Measurements from ENCODE around the gene STRA6.

Gene STRA6

GRCh38 chr15:74227968-74228722 lies 25.6 kb upstream of the STRA6 start:
- DNase-seq = no peak

- no peak for DNase-seq
These were observed 24.4 kb upstream of the STRA6 start for GRCh38 chr15:74226761-74227540.

DNA sequence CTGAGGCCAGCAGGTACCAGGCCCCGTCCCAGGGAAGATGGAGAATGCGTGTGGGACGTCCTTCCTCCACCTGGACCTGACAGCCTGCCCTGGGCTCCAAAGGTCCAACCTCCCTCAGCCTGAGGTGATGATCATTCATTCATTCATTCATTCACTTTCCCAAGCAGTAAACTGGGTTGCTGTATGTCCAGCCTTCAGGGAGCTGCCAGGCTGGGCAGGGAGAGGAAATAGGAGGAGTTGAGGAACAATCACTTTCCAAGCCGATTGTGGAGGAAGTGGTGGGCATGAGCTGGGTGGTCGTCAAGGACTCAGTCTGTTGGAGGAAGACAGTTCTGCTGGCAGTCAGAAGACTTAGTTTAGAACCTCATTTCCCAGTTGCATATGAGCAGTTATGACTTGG lies 23.3 kb upstream of the STRA6 start:
- no peak for DNase-seq

- no peak for DNase-seq
These were observed 19.9 kb upstream of the STRA6 start for GRCh38 chr15:74222240-74223119.

- no peak for DNase-seq
These were observed 19.0 kb upstream of the STRA6 start for GRCh38 chr15:74221399-74222239.

DNA sequence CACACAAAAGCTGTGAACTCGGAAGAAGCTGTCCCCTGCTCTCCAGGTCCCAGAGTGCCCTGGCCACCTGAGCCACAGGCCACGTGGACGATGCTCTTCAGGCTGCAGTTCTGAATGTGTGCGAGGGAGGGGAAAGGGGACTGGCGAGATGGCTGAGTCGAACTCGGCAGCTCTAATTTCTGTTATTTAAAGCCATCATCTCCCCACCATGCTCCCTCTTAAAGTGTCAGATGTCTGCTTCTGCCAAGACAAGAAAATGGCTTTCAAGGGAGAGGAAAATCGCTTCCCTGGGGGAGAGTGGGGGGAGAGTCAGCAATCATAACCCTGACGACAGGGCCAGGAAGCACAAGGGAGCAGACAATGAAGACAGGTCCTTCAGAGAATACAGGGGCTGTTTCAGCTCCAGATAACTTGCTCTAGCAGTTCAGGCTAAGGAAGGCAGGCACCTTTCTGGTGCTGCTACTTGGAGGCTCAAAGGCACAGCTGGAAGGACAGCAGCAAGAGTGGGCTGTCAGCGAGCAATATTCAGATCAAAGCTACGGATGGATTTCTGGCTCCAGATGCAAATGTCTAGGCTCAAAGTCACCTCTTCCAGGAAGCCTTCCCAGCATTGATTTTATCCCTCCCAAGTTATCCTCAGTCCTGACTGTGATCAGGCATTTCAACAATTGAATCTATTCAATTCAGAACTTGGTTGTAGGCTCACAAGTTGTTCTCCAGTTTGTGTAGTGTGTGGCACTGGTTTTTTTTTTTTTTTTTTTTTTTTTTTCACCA lies 18.1 kb upstream of the STRA6 start:
- no peak for DNase-seq

GRCh38 chr15:74217907-74218885 lies 15.6 kb upstream of the STRA6 start:
- no peak for DNase-seq

GRCh38 chr15:74216949-74217348 lies 14.4 kb upstream of the STRA6 start:
- DNase-seq = no peak

- DNase-seq = no peak
These were observed 13.4 kb upstream of the STRA6 start for GRCh38 chr15:74215958-74216357.

GRCh38 chr15:74214324-74215021 lies 11.9 kb upstream of the STRA6 start:
- no peak for DNase-seq

GRCh38 chr15:74213858-74214284 lies 11.3 kb upstream of the STRA6 start:
- DNase-seq = no peak

DNA sequence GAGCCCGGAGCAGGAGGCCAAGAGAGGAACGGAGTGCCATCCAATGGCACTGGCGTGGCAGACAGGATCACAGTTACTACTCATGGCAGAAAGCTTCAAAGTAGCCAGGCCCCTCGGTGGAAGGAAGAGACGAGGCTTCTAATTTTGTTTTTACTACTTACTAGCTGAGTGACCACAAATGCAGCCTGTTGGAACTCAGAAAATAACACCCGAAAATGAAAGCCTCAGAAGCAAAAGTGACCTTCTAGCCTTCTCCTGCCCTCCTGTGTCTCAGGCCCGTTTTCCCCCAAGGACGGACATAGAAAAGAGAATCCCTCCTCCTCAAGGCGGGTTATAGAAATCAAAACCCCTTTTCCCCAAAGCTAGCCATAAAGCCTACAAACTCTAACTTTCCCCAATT lies 9.9 kb upstream of the STRA6 start:
- DNase-seq = no peak

GRCh38 chr15:74211656-74212055 lies 9.1 kb upstream of the STRA6 start:
- DNase-seq = no peak

GRCh38 chr15:74210729-74211128 lies 8.1 kb upstream of the STRA6 start:
- DNase-seq = no peak

DNA sequence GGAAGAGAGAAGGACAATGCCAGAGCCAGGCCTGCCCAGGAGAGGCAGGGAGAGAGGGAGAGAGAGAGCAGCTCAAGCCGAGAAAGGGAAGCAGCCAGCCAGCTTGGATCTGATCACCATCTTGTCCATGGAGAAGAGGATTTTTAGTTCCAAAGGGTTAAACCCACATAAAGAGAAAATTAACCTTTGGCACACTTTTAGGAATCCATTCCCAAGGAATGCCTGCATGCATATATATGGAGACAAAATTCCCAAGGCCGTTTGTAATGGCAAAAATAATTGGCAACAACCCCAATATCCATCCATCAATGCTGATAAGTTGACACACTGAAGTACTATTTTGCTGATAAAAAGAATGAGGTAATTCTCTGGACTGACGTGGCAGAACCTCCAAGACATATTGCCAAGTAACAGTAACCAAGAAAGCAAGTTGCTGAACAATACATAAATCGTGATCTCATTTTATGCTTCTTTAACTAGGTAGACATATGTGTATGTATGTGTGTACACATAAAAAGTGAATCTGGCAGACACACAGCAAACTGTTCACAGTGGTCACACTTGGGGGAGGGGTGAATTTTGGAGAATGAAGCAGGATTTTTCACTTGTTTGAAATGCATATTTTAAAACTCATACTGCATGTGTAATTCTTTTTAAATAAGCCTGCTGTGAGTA lies 7.5 kb upstream of the STRA6 start:
- DNase-seq = no peak

DNA sequence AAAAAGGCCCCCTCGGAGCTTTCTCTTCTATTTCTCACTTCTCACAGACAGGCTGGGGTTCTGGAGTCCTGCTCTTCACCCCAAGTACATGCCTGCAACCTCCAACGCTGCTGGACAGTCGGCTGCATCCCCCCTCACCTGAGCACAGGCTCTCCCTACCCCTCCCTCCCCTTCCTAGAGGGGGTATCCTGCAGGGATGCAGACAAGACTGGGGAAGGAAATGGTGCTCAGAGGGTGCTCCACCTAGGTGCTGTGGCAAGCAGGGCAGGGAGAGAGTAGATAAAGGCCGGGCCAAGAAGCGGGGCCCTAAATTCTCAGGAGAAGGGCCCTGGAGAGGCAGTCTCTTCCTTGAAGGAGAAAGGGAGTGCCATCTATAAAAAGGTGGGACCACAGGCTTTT lies 7.0 kb upstream of the STRA6 start:
- DNase-seq = no peak

GRCh38 chr15:74208901-74209559 lies 6.4 kb upstream of the STRA6 start:
- no peak for DNase-seq

- DNase-seq = no peak
These were observed 5.9 kb upstream of the STRA6 start for GRCh38 chr15:74208496-74208895.

All from CD4-positive, alpha-beta T cell treated with Interleukin-6 for 4 hours (primary cell).